Measurements from ENCODE around the gene DNAJC25. TPM values are rescaled to one million over a fixed set of nuclear protein-coding genes. Genes with fewer than 3 reads are reported as not detected.

Gene DNAJC25
- total and polyA plus RNA-seq, 12 donors, result 3.8 to 9.3 (median 5.0) TPM

GRCh38 chr9:111649016-111649415 is 17.9 kb downstream of the DNAJC25 start:
- Histone ChIP-seq H3K36me3 (peaks cover 0 to 69% (median 6%) of the 10 kb centered on the region in 9 donors), H3K9me3 (no peaks in the 10 kb centered on the region), H3K4me3 (no peak overlapping the region), H3K27me3 (no peaks in the 10 kb centered on the region), H3K27ac (peak overlapping the region in 1 of 10 donors; percentile 48), H3K4me1 (no peaks in the 10 kb centered on the region)
- intact Hi-C loops (cut with DNase I), result no loop called here
- no peak for DNase-seq
- TF ChIP-seq CTCF (IDR thresholded peaks at IDR 0.05), result no peak
- 95 to 96% methylated on average over 4 of the region's 4 CpGs for WGBS, 2 donors
- no peak for ATAC-seq

GRCh38 chr9:111657051-111657450 is 25.9 kb downstream of the DNAJC25 start:
- H3K4me1 ChIP-seq, result peaks cover 0 to 4% (median under 1%) of the 10 kb centered on the region in 9 donors
- H3K27ac ChIP-seq, result no peak overlapping the region
- intact Hi-C loops (cut with DNase I), result no loop called here
- H3K27me3 ChIP-seq, result no peaks in the 10 kb centered on the region
- H3K4me3 ChIP-seq, result no peak overlapping the region
- DNase-seq, result no peak
- H3K36me3 ChIP-seq, result peaks cover 0 to 32% (median 11%) of the 10 kb centered on the region in 9 donors
- no peak for TF ChIP-seq CTCF (IDR thresholded peaks at IDR 0.05)
- no peak for ATAC-seq
- no peaks in the 10 kb centered on the region for H3K9me3 ChIP-seq
- 65 to 67% methylated on average over 6 of the region's 6 CpGs for WGBS, 2 donors

- H3K27me3 ChIP-seq, result no peaks in the 10 kb centered on the region
- peaks cover 0 to 18% (median 11%) of the 10 kb centered on the region in 9 donors for H3K36me3 ChIP-seq
- no peak overlapping the region for H3K27ac ChIP-seq
- no peak for DNase-seq
- intact Hi-C loops (cut with DNase I), result no loop called here
- no peak overlapping the region for H3K4me3 ChIP-seq
- H3K9me3 ChIP-seq, result no peaks in the 10 kb centered on the region
- WGBS, 2 donors, result 72 to 74% methylated on average over 8 of the region's 8 CpGs
- H3K4me1 ChIP-seq, result peaks cover 0 to 20% (median 16%) of the 10 kb centered on the region in 9 donors
- no peak for ATAC-seq
- TF ChIP-seq CTCF (IDR thresholded peaks at IDR 0.05), result no peak
Measured at GRCh38 chr9:111658943-111659342, 27.8 kb downstream of the DNAJC25 start.

GRCh38 chr9:111659691-111660090 is 28.6 kb downstream of the DNAJC25 start:
- H3K9me3 ChIP-seq, result no peaks in the 10 kb centered on the region
- intact Hi-C loops (cut with DNase I), result loop anchor here in 2 of 10 donors (2.0 kb wide), 1 partner anchor 61 kb away; the partner anchor contains the start of gene PTGR1 (in 2 of the 2)
- no peak overlapping the region for H3K4me3 ChIP-seq
- peaks cover 0 to 27% (median 16%) of the 10 kb centered on the region in 9 donors for H3K4me1 ChIP-seq
- WGBS, 2 donors, result 96 to 97% methylated on average over 3 of the region's 3 CpGs
- H3K27ac ChIP-seq, result no peak overlapping the region
- peaks cover 0 to 17% (median 6%) of the 10 kb centered on the region in 9 donors for H3K36me3 ChIP-seq
- DNase-seq (no peak), ATAC-seq (no peak)
- H3K27me3 ChIP-seq, result no peaks in the 10 kb centered on the region
- TF ChIP-seq CTCF (IDR thresholded peaks at IDR 0.05), result no peak
